Measurements from ENCODE around the gene POLDIP3.
A peak's percentile ranks its signal among the peaks of the same experiment; 100 is the strongest.
"Not testable (repeated sequence)": the region's sequence is repeated elsewhere in the genome, so short reads cannot be mapped to it uniquely, and the experiment has no call there.

POLDIP3 gene

DNA sequence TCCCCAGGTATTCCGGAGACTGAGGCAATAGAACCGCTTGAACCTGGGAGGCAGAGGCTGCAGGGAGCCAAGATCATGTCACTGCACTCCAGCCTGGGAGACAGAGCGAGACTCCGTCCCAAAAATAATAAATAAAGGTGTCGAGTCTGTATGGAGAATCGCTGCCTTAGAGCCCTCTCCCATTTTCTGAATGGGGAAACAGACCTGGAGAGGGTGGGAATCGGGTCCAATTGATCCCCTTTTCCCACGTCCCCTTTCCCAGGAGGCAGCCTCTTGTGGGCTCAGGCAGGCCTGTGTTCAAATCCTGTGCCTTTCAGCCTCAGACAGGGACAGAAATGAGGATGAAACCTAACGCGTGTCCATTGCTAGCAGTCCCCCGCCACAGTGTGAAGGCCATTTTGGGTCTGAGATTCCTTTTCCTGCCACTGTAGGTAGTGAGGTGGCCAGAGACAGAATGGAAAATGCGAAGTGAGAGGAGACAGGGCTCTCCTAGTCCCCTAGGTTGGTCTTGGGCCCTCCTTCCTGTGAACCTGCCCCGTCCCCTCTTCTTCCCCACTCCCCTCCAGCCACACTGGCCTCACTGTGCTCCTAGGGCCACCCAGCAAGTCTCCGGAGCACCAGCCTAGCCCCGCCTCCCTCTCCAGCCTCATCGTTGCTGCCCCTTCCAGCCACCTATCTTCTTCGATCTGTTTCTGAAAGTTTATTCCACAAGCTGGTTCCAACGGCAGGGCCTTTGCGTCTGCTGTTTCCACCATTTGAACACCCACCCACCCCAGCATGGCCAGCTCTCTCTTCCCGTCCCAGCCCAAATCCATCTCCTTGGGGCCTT is 2.7 kb upstream of the POLDIP3 start:
- no peak for DNase-seq

- not testable (repeated sequence) for DNase-seq
Observed at GRCh38 chr22:42615860-42616175, 1.1 kb upstream of the POLDIP3 start.

- peak; percentile 76 for DNase-seq
Observed at GRCh38 chr22:42615092-42615859, 593 bp upstream of the POLDIP3 start.

- no peak for DNase-seq
Observed at GRCh38 chr22:42613872-42614301, 796 bp downstream of the POLDIP3 start.

DNA sequence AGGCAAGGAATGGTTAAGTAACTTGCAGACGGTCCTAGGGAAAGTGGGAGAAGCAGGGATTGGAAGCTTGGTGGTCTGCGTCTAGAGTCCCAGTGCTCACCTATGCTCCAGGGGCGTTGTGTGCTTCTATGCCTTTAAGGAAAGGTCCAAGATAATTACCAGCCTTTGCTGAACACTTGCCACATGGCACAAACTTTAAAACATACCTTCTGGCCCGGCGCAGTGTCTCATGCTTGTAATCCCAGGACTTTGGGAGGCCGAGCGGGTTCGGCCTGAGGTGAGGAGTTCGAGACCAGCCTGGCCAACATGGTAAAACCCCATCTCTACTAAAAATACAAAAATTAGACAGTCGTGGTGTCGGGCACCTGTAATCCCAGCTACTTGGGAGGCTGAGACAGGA is 2.3 kb downstream of the POLDIP3 start:
- no peak for DNase-seq

DNA sequence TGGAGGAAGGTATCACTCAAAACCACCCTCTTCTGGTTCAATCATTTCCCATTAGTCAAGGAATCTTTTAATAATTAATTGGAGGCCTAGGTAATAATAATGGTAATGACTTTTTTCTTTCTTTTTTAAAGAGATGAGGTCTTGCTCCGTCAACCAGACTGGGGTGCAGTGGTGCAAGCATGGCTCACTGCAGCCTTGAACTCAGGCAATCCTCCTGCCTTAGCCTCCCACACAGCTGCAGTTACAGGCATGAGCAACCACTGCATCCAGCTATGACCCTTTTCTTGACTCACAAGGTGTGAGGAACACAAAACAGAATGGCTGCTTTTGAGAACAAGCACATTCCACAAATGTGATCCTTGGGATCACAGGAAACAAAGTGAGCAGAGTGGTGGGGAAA is 3.6 kb downstream of the POLDIP3 start:
- DNase-seq = no peak

DNA sequence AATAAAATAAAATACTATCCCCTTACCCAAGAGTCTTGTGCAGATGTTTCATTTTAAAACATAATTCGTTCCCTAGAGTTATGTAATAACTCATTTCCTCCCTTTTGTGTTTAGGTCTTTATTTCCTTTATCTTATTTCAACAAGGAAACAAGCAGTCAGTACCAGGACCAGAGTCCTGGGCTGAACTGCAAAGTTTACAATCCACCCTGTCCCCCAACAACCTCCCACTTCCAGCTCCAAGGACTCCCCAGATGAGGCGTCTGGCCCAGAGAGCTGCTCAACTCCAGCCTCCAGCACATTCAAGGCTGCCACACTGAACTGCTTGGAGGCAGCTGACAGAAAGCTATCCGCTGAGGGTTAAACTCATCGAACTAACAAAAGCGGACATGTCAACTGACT is 4.5 kb downstream of the POLDIP3 start:
- no peak for DNase-seq

- no peak for DNase-seq
Observed at GRCh38 chr22:42608823-42609361, 5.8 kb downstream of the POLDIP3 start.

DNA sequence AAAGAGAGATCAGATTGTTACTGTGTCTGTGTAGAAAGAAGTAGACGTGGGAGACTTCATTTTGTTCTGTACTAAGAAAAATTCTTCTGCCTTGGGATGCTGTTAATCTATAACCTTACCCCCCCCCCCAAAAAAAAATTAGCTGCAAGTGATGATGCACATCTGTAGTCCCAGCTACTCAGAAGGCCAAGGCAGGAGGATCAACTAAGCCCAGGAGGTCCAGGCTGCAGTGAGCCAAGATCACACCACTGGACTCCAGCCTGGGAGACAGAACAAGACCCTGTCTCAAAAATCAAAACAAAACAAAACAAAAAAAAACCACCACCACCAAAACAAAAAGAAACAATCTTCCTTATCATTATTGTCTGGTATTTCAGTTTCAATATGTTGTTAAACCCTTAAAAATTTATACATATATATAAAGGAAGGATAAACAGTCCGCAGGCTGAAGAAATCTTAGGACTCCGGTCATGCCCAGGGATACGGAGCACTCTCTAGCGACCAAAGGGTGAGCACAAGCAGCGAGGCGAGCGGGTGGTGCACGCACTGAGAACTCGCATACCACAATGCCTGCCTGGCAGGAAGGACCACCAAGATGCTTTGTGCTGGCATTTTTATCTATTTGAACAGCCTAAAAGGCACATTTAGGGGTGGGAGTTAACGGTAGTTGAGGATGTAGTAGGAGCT is 6.4 kb downstream of the POLDIP3 start:
- DNase-seq = no peak

GRCh38 chr22:42607641-42608040 is 7.0 kb downstream of the POLDIP3 start:
- not testable (repeated sequence) for DNase-seq

GRCh38 chr22:42604403-42604802 is 10.3 kb downstream of the POLDIP3 start:
- DNase-seq = no peak

GRCh38 chr22:42603427-42603826 is 11.3 kb downstream of the POLDIP3 start:
- no peak for DNase-seq

DNA sequence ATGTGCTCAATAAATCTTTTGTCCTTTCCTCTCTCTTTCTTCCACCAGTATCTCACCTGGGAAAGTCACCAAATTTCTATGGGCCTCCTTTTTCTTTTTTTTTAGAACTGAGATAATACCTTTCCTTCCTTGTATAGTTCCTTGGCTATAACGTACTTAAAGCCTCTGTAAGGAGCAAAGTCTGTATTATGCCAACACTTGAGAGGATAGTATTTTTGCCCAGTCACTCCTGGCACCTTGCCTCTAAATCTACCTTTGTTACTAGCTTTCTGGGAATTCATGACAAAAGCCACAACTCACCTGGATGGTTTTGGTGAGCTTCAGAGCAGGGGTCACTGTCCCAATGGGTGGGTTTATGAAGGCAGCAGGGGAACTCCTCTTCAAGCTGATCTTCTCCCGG is 12.2 kb downstream of the POLDIP3 start:
- no peak for DNase-seq

- no peak for DNase-seq
Observed at GRCh38 chr22:42601879-42602465, 12.7 kb downstream of the POLDIP3 start.

DNA sequence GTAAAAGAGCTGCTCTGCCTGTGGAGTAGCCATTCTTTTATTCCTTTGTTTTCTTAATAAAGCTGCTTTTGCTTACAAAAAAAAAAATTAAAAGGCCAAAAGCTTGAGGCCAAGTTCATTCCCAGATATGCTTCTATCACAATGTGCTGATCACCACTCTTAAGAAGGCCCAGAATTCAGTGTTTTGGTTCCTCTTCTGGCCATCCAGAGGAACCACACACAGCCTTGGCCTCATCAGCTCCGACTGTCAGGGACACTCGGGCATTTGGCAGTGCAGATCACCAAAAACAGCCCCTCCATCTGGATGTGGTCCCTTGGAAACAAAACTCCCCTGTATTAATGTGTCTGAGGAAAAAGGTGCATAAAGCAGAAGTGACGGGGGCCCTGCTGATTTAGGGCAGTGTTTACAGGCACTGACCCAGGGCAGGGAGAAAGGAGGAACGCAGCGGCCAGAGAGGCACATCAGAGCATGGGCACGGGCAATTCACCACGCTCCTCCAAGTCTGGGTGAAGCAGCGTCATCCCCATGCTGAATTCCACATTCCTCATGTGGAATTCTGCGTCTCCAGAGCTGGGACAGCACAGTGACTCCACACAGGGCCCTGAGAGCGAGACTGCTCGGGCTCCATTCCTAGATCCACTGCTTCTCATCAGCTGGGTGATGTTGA is 17.7 kb downstream of the POLDIP3 start:
- no peak for DNase-seq

DNA sequence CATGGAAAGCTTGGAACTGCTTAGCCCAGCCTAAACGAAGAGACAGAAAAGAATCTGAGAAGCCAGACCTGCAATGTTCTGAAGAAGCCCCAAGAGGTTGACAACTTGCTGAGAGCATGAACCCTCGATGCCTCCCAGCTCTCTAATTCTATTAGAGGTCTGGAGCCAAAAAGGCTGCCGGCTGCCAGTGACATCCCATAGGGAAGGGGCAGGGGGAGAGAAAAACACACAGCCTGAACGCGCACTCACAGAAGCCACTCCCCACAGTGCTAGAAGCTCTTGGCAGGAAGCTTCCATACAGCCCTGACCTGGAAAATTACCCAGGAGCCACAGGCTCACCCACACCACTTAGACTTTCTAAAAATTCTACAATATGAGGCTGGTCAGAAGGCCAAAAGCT is 18.3 kb downstream of the POLDIP3 start:
- DNase-seq = no peak

GRCh38 chr22:42595434-42595833 is 19.2 kb downstream of the POLDIP3 start:
- no peak for DNase-seq

DNA sequence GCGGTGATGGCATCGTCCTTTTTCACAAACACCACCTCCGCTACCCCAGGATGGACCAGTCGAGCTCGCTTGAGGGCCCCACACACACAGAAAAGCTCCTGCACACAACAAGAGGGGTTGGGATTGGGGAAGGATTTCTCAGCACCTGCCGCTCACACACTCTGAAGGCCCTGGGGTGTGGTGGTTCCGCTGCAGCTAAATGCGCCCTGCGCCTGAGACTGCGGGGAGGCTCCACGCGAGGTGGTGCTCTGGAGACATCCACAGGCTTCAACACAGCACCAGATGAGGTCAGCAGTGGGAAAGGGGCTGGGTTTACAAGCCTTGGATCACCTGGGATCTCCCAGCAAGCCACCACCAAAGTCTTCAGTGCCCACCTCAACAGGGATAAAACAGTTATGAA is 22.7 kb downstream of the POLDIP3 start:
- no peak for DNase-seq

- DNase-seq = no peak
Observed at GRCh38 chr22:42587588-42588175, 27.0 kb downstream of the POLDIP3 start.

DNA sequence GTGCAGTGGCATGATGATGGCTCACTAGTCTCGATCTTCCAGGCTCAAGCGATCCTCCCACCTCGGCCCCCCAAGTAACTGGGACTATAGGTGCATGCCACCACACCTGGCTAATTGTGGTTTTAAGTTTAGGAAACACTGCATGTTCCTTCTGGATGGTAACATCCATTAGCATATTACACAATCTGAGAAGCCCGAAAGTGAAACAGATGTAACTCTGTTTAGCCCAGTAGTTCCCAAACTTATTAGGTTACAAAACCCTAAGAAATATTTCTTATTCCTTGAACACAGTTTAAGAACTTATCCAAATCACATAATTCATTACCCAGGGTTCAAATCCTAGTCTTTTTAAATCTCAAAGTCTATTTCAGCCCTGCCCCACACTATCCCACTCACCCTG is 28.3 kb downstream of the POLDIP3 start:
- no peak for DNase-seq

DNA sequence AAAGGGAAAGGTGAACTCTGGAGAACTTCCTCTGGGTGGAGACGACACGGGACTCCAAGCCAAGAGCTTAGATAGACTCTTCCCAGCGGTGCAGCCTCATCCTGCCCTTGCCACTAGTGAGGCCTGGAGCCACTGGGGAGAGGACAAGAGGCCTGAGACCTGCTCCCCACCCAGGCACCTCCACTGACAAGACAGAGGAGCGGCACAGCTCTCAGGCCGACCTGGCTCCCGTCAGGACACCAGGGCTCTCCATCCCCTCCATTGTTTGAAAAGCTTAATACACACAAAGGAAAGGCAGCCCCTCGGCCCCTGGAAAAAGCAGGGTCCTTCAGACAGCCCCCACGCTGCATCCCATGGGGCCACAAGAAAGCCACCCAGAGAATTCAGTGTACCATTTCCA is 29.6 kb downstream of the POLDIP3 start:
- no peak for DNase-seq

DNA sequence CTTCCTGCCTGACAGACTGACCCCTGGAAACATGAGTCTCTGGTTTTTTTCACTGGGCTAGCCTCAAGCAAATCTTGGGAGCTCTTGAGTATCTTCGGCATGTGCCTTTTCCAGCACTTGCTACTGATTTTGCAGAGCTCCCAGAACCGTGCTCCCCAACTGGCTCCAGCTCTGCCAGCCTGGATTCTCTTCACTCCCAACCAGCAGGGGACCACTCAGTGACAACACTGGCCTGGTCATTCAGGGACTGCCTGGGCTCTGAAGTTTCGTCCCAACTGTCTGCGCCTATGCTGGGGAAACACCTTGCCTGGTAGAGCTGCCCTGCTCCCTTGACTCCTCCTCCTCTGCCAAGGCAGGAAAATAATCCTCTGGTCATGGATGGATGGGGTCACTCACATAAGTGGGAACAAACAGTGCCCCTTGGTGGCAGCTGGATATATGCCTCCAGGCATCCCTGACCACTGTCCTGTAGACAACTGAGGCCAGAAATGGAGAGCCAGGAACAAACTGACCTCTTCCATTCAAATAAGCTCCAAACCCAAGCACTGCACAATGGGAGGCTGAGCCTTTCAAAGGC is 30.2 kb downstream of the POLDIP3 start:
- no peak for DNase-seq
